B cell (primary cell): ENCODE data around the gene TBXAS1. TPM values are rescaled to one million over a fixed set of nuclear protein-coding genes. Genes with fewer than 3 reads are reported as not detected.

Experiments used
- ATAC-seq: fragments of 200-7000 bp; cut with Tn5 transposase; one replicate; pipeline ENCODE4 v1.10.0; 2021; ENCODE audit warnings: low read depth, mild to moderate bottlenecking, moderate number of reproducible peaks, moderate library complexity
- CTCF ChIA-PET: fragments of 350-600 bp; sonication (Branson Sonifier 250); formaldehyde crosslinking; loops from one replicate; lab custom pipeline; 2021; ENCODE audit warnings: antibody characterized with exemption, inconsistent platforms; lab: Charles Lee
- POLR2A ChIA-PET: fragments of 350-600 bp; sonication (Branson Sonifier 250); formaldehyde crosslinking; loops from one replicate; lab custom pipeline; 2021; ENCODE audit warnings: antibody characterized with exemption; lab: Charles Lee
- DNase-seq: peaks from one replicate; pipeline ENCODE4 v3.0.0; 2013
- H2AFZ ChIP-seq: 2 replicates; pipeline ENCODE4 v1.6.1; 2012; ENCODE audit warnings: mild to moderate bottlenecking, low read depth, low read length; ENCODE audit not compliant: insufficient read depth, poor library complexity, severe bottlenecking
- H3K27ac ChIP-seq, 2 donors: 1 replicate in 1 of 2; 2 replicates in 1 of 2; pipeline ENCODE4 v1.5.1; 2012 to 2013; ENCODE audit warnings: low read length in 2 of 2, mild to moderate bottlenecking in 2 of 2, moderate library complexity in 1 of 2
- H3K27me3 ChIP-seq, 4 experiments: fragments of 200-600 bp in 1 of 4; sonication (generic) in 1 of 4; replicated peaks in 1 of 4; 1 replicate in 2 of 4; 2 replicates in 2 of 4; pipeline versions ENCODE4 v1.6.1 to v1.7.0; 2013 to 2016; ENCODE audit warnings: low read length in 3 of 4, mild to moderate bottlenecking in 2 of 4, mixed read lengths in 1 of 4, moderate library complexity in 1 of 4; ENCODE audit not compliant: insufficient read depth in 4 of 4, control insufficient read depth in 3 of 4; ENCODE audit errors: control extremely low read depth in 1 of 4
- H3K36me3 ChIP-seq, 2 experiments: replicated peaks in 1 of 2; 1 replicate in 1 of 2; 2 replicates in 1 of 2; pipeline versions ENCODE4 v1.6.1 to v1.7.1; 2013; ENCODE audit warnings: low read length in 1 of 2; ENCODE audit not compliant: insufficient read depth in 2 of 2, control insufficient read depth in 1 of 2; ENCODE audit errors: control extremely low read depth in 1 of 2, extremely low read depth in 1 of 2
- H3K4me1 ChIP-seq, 2 donors: fragments of 200-600 bp in 1 of 2; sonication (generic) in 1 of 2; 1 replicate in 1 of 2; 2 replicates in 1 of 2; pipeline versions ENCODE4 v1.5.1 to v1.6.1; 2013 to 2017; ENCODE audit warnings: low read length in 2 of 2; ENCODE audit not compliant: control insufficient read depth in 2 of 2, insufficient read depth in 2 of 2
- H3K4me2 ChIP-seq: replicated peaks from 2 replicates; pipeline ENCODE3; 2012; ENCODE audit warnings: mild to moderate bottlenecking, low read depth, low read length; ENCODE audit not compliant: poor library complexity, severe bottlenecking
- H3K4me3 ChIP-seq, 5 experiments: fragments of 200-600 bp in 1 of 5; sonication (generic) in 1 of 5; 1 replicate in 3 of 5; 2 replicates in 2 of 5; pipeline versions ENCODE4 v1.5.1 to v1.7.0; 2011 to 2016; ENCODE audit warnings: low read length in 4 of 5, mild to moderate bottlenecking in 4 of 5, low read depth in 2 of 5, control low read depth in 1 of 5, moderate library complexity in 1 of 5; ENCODE audit not compliant: insufficient read depth in 1 of 5; ENCODE audit errors: control extremely low read depth in 1 of 5, extremely low read depth in 1 of 5
- H3K79me2 ChIP-seq: fragments of 200-600 bp; sonication (generic); one replicate; pipeline ENCODE4 v1.6.0; 2016; ENCODE audit warnings: low read length; ENCODE audit not compliant: control insufficient read depth, insufficient read depth
- H3K9ac ChIP-seq: fragments of 200-600 bp; sonication (generic); 2 replicates; pipeline ENCODE4 v1.6.1; 2017; ENCODE audit warnings: mild to moderate bottlenecking, low read length, moderate library complexity
- H3K9me3 ChIP-seq, 3 donors: one replicate each; pipeline versions ENCODE4 v1.6.1 to v1.7.1; 2013; ENCODE audit warnings: low read length in 2 of 3; ENCODE audit not compliant: control insufficient read depth in 2 of 3, insufficient read depth in 1 of 3; ENCODE audit errors: control extremely low read depth in 1 of 3
- H4K20me1 ChIP-seq: 2 replicates; pipeline ENCODE4 v1.6.0; 2012; ENCODE audit warnings: mild to moderate bottlenecking, low read length; ENCODE audit not compliant: insufficient read depth, control insufficient read depth, poor library complexity, severe bottlenecking
- H3K27ac Mint-ChIP-seq: one replicate; pipeline ENCODE4 v1.8.0; 2021; ENCODE audit warnings: mixed read lengths
- H3K27me3 Mint-ChIP-seq: one replicate; pipeline ENCODE4 v1.8.0; 2021; ENCODE audit warnings: mixed read lengths
- H3K4me1 Mint-ChIP-seq: one replicate; pipeline ENCODE4 v1.8.0; 2021; ENCODE audit warnings: mixed read lengths
- H3K4me3 Mint-ChIP-seq: one replicate; pipeline ENCODE4 v1.8.0; 2021; ENCODE audit warnings: mixed read lengths
- H3K9me3 Mint-ChIP-seq: one replicate; pipeline ENCODE4 v1.8.0; 2022; ENCODE audit warnings: mixed read lengths; ENCODE audit not compliant: insufficient read depth
- CTCF ChIP-seq: fragments of 200-600 bp; IDR thresholded peaks from one replicate; pipeline ENCODE4 v1.8.0; 2022; ENCODE audit warnings: antibody characterized with exemption, mild to moderate bottlenecking
- EZH2 ChIP-seq: IDR thresholded peaks from 2 replicates; pipeline ENCODE4 v1.6.1; 2012; ENCODE audit warnings: borderline replicate concordance, low read depth, mild to moderate bottlenecking, moderate library complexity, low read length; ENCODE audit not compliant: insufficient read depth, poor library complexity, severe bottlenecking
- WGBS: methylation state at CpG from one replicate; pipeline ENCODE4 v1.1.5; 2013; ENCODE audit warnings: missing lambda C conversion rate; ENCODE audit not compliant: insufficient coverage; 5-methylcytosine and 5-hydroxymethylcytosine counted together
- intact Hi-C: fragments of 100-400 bp; cut with micrococcal nuclease; formaldehyde crosslinking; loops from one replicate; pipeline ENCODE4 v1.10.0; 2022
- polyA plus RNA-seq: library from polyadenylated mRNA; depleted of rRNA; stranded (reverse); fragments of >200 nt; gene quantifications from 2 replicates; pipeline ENCODE4 v1.2.3, GENCODE V29; 2012
- total RNA-seq, 2 donors: library from RNA; stranded (reverse); fragments of 120-200 nt in 1 of 2; gene quantifications; 1 replicate in 1 of 2; 2 replicates in 1 of 2; pipeline versions ENCODE4 v1.2.3 to v1.2.4, GENCODE V29; 2013 to 2022

The TBXAS1 gene
- total and polyA plus RNA-seq, 2 donors (not counting 1 experiment from before 2014, with no cell fraction given): 8.1 to 21.0 TPM

GRCh38 chr7:139982927-139983920 lies 154.2 kb downstream of the TBXAS1 start:
- no peak for DNase-seq
- H3K27me3 ChIP-seq: no peaks in the 10 kb centered on the region
- intact Hi-C loops: no loop called here
- no peak overlapping the region for H3K4me3 Mint-ChIP-seq
- WGBS: 100% methylated on average over 4 of the region's 9 CpGs
- TF ChIP-seq EZH2 (no peak), CTCF (no peak)
- H3K4me1 ChIP-seq: no peaks in the 10 kb centered on the region
- peaks cover 8% of the 10 kb centered on the region for H3K27me3 Mint-ChIP-seq
- H3K79me2 ChIP-seq: no peaks in the 10 kb centered on the region
- no peak overlapping the region for H3K27ac Mint-ChIP-seq
- no peaks in the 10 kb centered on the region for H3K4me1 Mint-ChIP-seq
- no peak overlapping the region for H3K4me2 ChIP-seq
- no peaks in the 10 kb centered on the region for H3K9me3 Mint-ChIP-seq
- ATAC-seq: no peak
- ChIA-PET POLR2A (no interaction called here), CTCF (interaction anchor here (1.0 kb wide), 1 partner anchor 337 kb away, joined by 3 read pairs; no protein-coding TSS in a partner anchor)
- H2AFZ ChIP-seq: no peak overlapping the region
- H3K9ac ChIP-seq: no peak overlapping the region
- no peaks in the 10 kb centered on the region for H3K36me3 ChIP-seq
- no peaks in the 10 kb centered on the region for H4K20me1 ChIP-seq
- H3K4me3 ChIP-seq: no peak overlapping the region
- no peaks in the 10 kb centered on the region for H3K9me3 ChIP-seq
- no peak overlapping the region for H3K27ac ChIP-seq
